B cell (primary cell): Measurements from ENCODE around the gene ZNF384. TPM values are rescaled to one million over a fixed set of nuclear protein-coding genes. Genes with fewer than 3 reads are reported as not detected.
A peak's percentile ranks its signal among the peaks of the same experiment; 100 is the strongest.
"Not testable (repeated sequence)": the region's sequence is repeated elsewhere in the genome, so short reads cannot be mapped to it uniquely, and the experiment has no call there.

Experiments used
- ATAC-seq: fragments of 200-7000 bp; cut with Tn5 transposase; one replicate; pipeline ENCODE4 v1.10.0; 2021; ENCODE audit warnings: low read depth, mild to moderate bottlenecking, moderate number of reproducible peaks, moderate library complexity
- CTCF ChIA-PET: fragments of 350-600 bp; sonication (Branson Sonifier 250); formaldehyde crosslinking; loops from one replicate; lab custom pipeline; 2021; ENCODE audit warnings: antibody characterized with exemption, inconsistent platforms; lab: Charles Lee
- POLR2A ChIA-PET: fragments of 350-600 bp; sonication (Branson Sonifier 250); formaldehyde crosslinking; loops from one replicate; lab custom pipeline; 2021; ENCODE audit warnings: antibody characterized with exemption; lab: Charles Lee
- DNase-seq: peaks from one replicate; pipeline ENCODE4 v3.0.0; 2013
- H2AFZ ChIP-seq: 2 replicates; pipeline ENCODE4 v1.6.1; 2012; ENCODE audit warnings: mild to moderate bottlenecking, low read depth, low read length; ENCODE audit not compliant: insufficient read depth, poor library complexity, severe bottlenecking
- H3K27ac ChIP-seq, 2 donors: 1 replicate in 1 of 2; 2 replicates in 1 of 2; pipeline ENCODE4 v1.5.1; 2012 to 2013; ENCODE audit warnings: low read length in 2 of 2, mild to moderate bottlenecking in 2 of 2, moderate library complexity in 1 of 2
- H3K27me3 ChIP-seq, 4 experiments: fragments of 200-600 bp in 1 of 4; sonication (generic) in 1 of 4; replicated peaks in 1 of 4; 1 replicate in 2 of 4; 2 replicates in 2 of 4; pipeline versions ENCODE4 v1.6.1 to v1.7.0; 2013 to 2016; ENCODE audit warnings: low read length in 3 of 4, mild to moderate bottlenecking in 2 of 4, mixed read lengths in 1 of 4, moderate library complexity in 1 of 4; ENCODE audit not compliant: insufficient read depth in 4 of 4, control insufficient read depth in 3 of 4; ENCODE audit errors: control extremely low read depth in 1 of 4
- H3K36me3 ChIP-seq, 2 experiments: replicated peaks in 1 of 2; 1 replicate in 1 of 2; 2 replicates in 1 of 2; pipeline versions ENCODE4 v1.6.1 to v1.7.1; 2013; ENCODE audit warnings: low read length in 1 of 2; ENCODE audit not compliant: insufficient read depth in 2 of 2, control insufficient read depth in 1 of 2; ENCODE audit errors: control extremely low read depth in 1 of 2, extremely low read depth in 1 of 2
- H3K4me1 ChIP-seq, 2 donors: fragments of 200-600 bp in 1 of 2; sonication (generic) in 1 of 2; 1 replicate in 1 of 2; 2 replicates in 1 of 2; pipeline versions ENCODE4 v1.5.1 to v1.6.1; 2013 to 2017; ENCODE audit warnings: low read length in 2 of 2; ENCODE audit not compliant: control insufficient read depth in 2 of 2, insufficient read depth in 2 of 2
- H3K4me2 ChIP-seq: replicated peaks from 2 replicates; pipeline ENCODE3; 2012; ENCODE audit warnings: mild to moderate bottlenecking, low read depth, low read length; ENCODE audit not compliant: poor library complexity, severe bottlenecking
- H3K4me3 ChIP-seq, 5 experiments: fragments of 200-600 bp in 1 of 5; sonication (generic) in 1 of 5; 1 replicate in 3 of 5; 2 replicates in 2 of 5; pipeline versions ENCODE4 v1.5.1 to v1.7.0; 2011 to 2016; ENCODE audit warnings: low read length in 4 of 5, mild to moderate bottlenecking in 4 of 5, low read depth in 2 of 5, control low read depth in 1 of 5, moderate library complexity in 1 of 5; ENCODE audit not compliant: insufficient read depth in 1 of 5; ENCODE audit errors: control extremely low read depth in 1 of 5, extremely low read depth in 1 of 5
- H3K79me2 ChIP-seq: fragments of 200-600 bp; sonication (generic); one replicate; pipeline ENCODE4 v1.6.0; 2016; ENCODE audit warnings: low read length; ENCODE audit not compliant: control insufficient read depth, insufficient read depth
- H3K9ac ChIP-seq: fragments of 200-600 bp; sonication (generic); 2 replicates; pipeline ENCODE4 v1.6.1; 2017; ENCODE audit warnings: mild to moderate bottlenecking, low read length, moderate library complexity
- H3K9me3 ChIP-seq, 3 donors: one replicate each; pipeline versions ENCODE4 v1.6.1 to v1.7.1; 2013; ENCODE audit warnings: low read length in 2 of 3; ENCODE audit not compliant: control insufficient read depth in 2 of 3, insufficient read depth in 1 of 3; ENCODE audit errors: control extremely low read depth in 1 of 3
- H4K20me1 ChIP-seq: 2 replicates; pipeline ENCODE4 v1.6.0; 2012; ENCODE audit warnings: mild to moderate bottlenecking, low read length; ENCODE audit not compliant: insufficient read depth, control insufficient read depth, poor library complexity, severe bottlenecking
- H3K27ac Mint-ChIP-seq: one replicate; pipeline ENCODE4 v1.8.0; 2021; ENCODE audit warnings: mixed read lengths
- H3K27me3 Mint-ChIP-seq: one replicate; pipeline ENCODE4 v1.8.0; 2021; ENCODE audit warnings: mixed read lengths
- H3K4me1 Mint-ChIP-seq: one replicate; pipeline ENCODE4 v1.8.0; 2021; ENCODE audit warnings: mixed read lengths
- H3K4me3 Mint-ChIP-seq: one replicate; pipeline ENCODE4 v1.8.0; 2021; ENCODE audit warnings: mixed read lengths
- H3K9me3 Mint-ChIP-seq: one replicate; pipeline ENCODE4 v1.8.0; 2022; ENCODE audit warnings: mixed read lengths; ENCODE audit not compliant: insufficient read depth
- WGBS: methylation state at CpG from one replicate; pipeline ENCODE4 v1.1.5; 2013; ENCODE audit warnings: missing lambda C conversion rate; ENCODE audit not compliant: insufficient coverage; 5-methylcytosine and 5-hydroxymethylcytosine counted together
- intact Hi-C: fragments of 100-400 bp; cut with micrococcal nuclease; formaldehyde crosslinking; loops from one replicate; pipeline ENCODE4 v1.10.0; 2022
- polyA plus RNA-seq: library from polyadenylated mRNA; depleted of rRNA; stranded (reverse); fragments of >200 nt; gene quantifications from 2 replicates; pipeline ENCODE4 v1.2.3, GENCODE V29; 2012
- total RNA-seq, 2 donors: library from RNA; stranded (reverse); fragments of 120-200 nt in 1 of 2; gene quantifications; 1 replicate in 1 of 2; 2 replicates in 1 of 2; pipeline versions ENCODE4 v1.2.3 to v1.2.4, GENCODE V29; 2013 to 2022
- TF ChIP-seq, protein P1 (sequence below): fragments of 200-600 bp; IDR thresholded peaks from one replicate; pipeline ENCODE4 v1.8.0; 2022; ENCODE audit warnings: antibody characterized with exemption, mild to moderate bottlenecking

Gene ZNF384
- total and polyA plus RNA-seq, 2 donors (not counting 1 experiment from before 2014, with no cell fraction given): 83.4 to 108 TPM

DNA sequence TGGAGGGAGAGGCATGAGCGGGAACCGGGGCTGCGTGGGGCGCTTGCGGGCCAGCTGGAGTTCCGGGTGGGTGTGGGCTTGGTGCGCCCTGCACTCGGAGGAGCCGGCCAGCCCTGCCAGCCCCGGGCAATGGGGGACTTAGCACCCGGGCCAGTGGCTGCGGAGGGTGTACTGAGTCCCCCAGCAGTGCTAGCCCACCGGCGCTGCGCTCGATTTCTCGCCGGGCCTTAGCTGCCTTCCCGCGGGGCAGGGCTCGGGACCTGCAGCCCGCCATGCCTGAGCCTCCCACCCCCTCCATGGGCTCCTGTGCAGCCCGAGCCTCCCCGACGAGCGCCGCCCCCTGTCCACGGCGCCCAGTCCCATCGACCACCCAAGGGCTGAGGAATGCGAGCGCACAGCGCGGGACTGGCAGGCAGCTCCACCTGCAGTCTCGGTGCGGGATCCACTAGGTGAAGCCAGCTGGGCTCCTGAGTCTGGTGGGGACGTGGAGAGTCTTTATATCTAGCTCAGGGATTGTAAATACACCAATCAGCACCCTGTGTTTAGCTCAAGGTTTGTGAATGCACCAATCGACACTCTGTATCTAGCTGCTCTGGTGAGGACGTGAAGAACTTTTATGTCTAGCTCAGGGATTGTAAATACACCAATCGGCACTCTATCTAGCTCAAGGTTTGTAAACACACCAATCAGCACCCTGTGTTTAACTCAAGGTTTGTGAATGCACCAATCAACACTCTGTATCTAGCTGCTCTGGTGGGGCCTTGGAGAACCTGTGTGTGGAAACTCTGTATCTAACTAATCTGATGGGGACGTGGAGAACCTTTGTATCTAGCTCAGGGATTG lies 27.1 kb upstream of the ZNF384 start:
- H3K36me3 ChIP-seq, H2AFZ ChIP-seq, H3K9me3 ChIP-seq, H3K27ac ChIP-seq, H3K4me3 ChIP-seq, ATAC-seq, CTCF ChIA-PET, H3K4me1 ChIP-seq, DNase-seq, H3K9me3 Mint-ChIP-seq, intact Hi-C loops, H3K9ac ChIP-seq, H3K27me3 Mint-ChIP-seq, H3K4me2 ChIP-seq, H3K27ac Mint-ChIP-seq, POLR2A ChIA-PET, H3K27me3 ChIP-seq, H3K4me3 Mint-ChIP-seq, H4K20me1 ChIP-seq, H3K79me2 ChIP-seq, H3K4me1 Mint-ChIP-seq: not testable (repeated sequence)
- WGBS: 98% methylated on average over 10 of the region's 41 CpGs

DNA sequence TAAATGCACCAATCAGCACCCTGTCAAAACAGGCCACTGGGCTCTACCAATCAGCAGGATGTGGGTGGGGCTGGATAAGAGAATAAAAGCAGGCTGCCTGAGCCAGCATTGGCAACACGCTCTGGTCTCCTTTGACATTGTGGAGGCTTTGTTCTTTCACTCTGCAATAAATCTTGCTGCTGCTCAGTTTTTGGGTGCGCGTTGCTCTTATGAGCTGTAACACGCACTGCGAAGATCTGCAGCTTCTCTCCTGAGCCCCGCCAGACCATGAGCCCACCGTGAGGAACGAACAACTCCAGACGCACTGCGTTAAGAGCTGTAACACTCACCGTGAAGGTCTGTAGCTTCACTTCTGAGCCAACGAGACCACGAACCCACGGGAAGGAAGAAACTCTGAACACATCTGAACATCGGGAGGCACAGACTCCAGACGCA lies 19.8 kb upstream of the ZNF384 start:
- Histone ChIP-seq H3K4me2 (no peak overlapping the region), H3K27me3 (peaks cover 0 to 34% (median 10%) of the 10 kb centered on the region in 4 experiments), H3K4me3 (no peak overlapping the region), H3K79me2 (no peaks in the 10 kb centered on the region), H3K9me3 (no peaks in the 10 kb centered on the region), H3K27ac (no peak overlapping the region), H3K36me3 (no peaks in the 10 kb centered on the region), H3K4me1 (no peaks in the 10 kb centered on the region), H4K20me1 (no peaks in the 10 kb centered on the region), H3K9ac (no peak overlapping the region), H2AFZ (no peak overlapping the region)
- no peak for DNase-seq
- Mint-ChIP-seq H3K4me3 (peak overlapping the region; percentile 89), H3K27me3 (peaks cover 20% of the 10 kb centered on the region), H3K27ac (peak overlapping the region; percentile 75), H3K4me1 (peaks cover 9% of the 10 kb centered on the region), H3K9me3 (no peaks in the 10 kb centered on the region)
- WGBS: 39% methylated on average over 16 of the region's 16 CpGs
- TF ChIP-seq, protein P1, sequence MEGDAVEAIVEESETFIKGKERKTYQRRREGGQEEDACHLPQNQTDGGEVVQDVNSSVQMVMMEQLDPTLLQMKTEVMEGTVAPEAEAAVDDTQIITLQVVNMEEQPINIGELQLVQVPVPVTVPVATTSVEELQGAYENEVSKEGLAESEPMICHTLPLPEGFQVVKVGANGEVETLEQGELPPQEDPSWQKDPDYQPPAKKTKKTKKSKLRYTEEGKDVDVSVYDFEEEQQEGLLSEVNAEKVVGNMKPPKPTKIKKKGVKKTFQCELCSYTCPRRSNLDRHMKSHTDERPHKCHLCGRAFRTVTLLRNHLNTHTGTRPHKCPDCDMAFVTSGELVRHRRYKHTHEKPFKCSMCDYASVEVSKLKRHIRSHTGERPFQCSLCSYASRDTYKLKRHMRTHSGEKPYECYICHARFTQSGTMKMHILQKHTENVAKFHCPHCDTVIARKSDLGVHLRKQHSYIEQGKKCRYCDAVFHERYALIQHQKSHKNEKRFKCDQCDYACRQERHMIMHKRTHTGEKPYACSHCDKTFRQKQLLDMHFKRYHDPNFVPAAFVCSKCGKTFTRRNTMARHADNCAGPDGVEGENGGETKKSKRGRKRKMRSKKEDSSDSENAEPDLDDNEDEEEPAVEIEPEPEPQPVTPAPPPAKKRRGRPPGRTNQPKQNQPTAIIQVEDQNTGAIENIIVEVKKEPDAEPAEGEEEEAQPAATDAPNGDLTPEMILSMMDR: no peak
- intact Hi-C loops: no loop called here
- no peak for ATAC-seq
- ChIA-PET CTCF (interaction anchor here (1.4 to 2.2 kb wide), 3 partner anchors 14 to 69 kb away, joined by 3 to 5 read pairs (median 4); partner anchors contain the start of genes COPS7A and ZNF384), POLR2A (interaction anchor here (0.6 kb wide), 1 partner anchor 99 kb away, joined by 8 read pairs; no protein-coding TSS in a partner anchor)

DNA sequence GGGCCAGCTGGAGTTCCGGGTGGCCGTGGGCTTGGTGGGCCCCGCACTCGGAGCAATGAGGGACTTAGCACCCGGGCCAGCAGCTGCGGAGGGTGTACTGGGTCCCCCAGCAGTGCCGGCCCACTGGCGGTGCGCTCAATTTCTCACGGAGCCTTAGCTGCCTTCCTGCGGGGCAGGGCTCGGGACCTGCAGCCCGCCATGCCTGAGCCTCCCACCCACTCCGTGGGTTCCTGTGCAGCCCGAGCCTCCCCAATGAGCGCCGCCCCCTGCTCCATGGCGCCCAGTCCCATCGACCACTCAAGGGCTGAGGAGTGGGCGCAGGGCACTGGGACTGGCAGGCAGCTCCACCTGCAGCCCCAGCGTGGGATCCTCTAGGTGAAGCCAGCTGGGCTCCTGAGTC lies 19.2 kb upstream of the ZNF384 start:
- peaks cover 24% of the 10 kb centered on the region for H3K27me3 Mint-ChIP-seq
- H3K4me3 Mint-ChIP-seq, CTCF ChIA-PET, H3K9ac ChIP-seq, H3K4me1 Mint-ChIP-seq, H3K36me3 ChIP-seq, H3K9me3 Mint-ChIP-seq, ATAC-seq, intact Hi-C loops, H3K4me1 ChIP-seq, H2AFZ ChIP-seq, H3K4me3 ChIP-seq, H3K27ac ChIP-seq, H3K79me2 ChIP-seq, H4K20me1 ChIP-seq, H3K9me3 ChIP-seq, DNase-seq, POLR2A ChIA-PET, H3K4me2 ChIP-seq, H3K27ac Mint-ChIP-seq: not testable (repeated sequence)
- WGBS: 94% methylated on average over 20 of the region's 21 CpGs
- peaks cover 0 to 37% (median 16%) of the 10 kb centered on the region in 4 experiments for H3K27me3 ChIP-seq
